RWPE2 (cell line): ENCODE data around the gene SYT9.

Experiments
- ATAC-seq: fragments of 200-7000 bp; cut with Tn5 transposase; 3 replicates; pipeline ENCODE4 v1.9.1; 2021; ENCODE audit warnings: low read depth
- DNase-seq: peaks from one replicate; pipeline ENCODE4 v3.0.0-alpha.2; 2020; ENCODE audit warnings: low spot score
- H3K27ac ChIP-seq: fragments of 450-650 bp; 2 replicates; pipeline ENCODE4 v1.5.1; 2017; ENCODE audit warnings: mild to moderate bottlenecking; ENCODE audit not compliant: poor library complexity, severe bottlenecking
- H3K27me3 ChIP-seq: fragments of 250-450 bp; sonication (Bioruptor Pico); 2 replicates; pipeline ENCODE4 v1.5.1; 2021; ENCODE audit warnings: mild to moderate bottlenecking, moderate library complexity; ENCODE audit not compliant: insufficient read depth, poor library complexity, severe bottlenecking
- H3K36me3 ChIP-seq: fragments of 250-450 bp; sonication (Bioruptor Pico); 2 replicates; pipeline ENCODE4 v1.5.1; 2020; ENCODE audit warnings: low read depth, mild to moderate bottlenecking, moderate library complexity
- H3K4me1 ChIP-seq: fragments of 250-450 bp; sonication (Bioruptor Pico); 2 replicates; pipeline ENCODE4 v1.5.1; 2021; ENCODE audit warnings: mild to moderate bottlenecking, moderate library complexity; ENCODE audit not compliant: insufficient read depth, poor library complexity, severe bottlenecking
- H3K4me3 ChIP-seq: fragments of 250-450 bp; sonication (Bioruptor Pico); 2 replicates; pipeline ENCODE4 v1.5.1; 2021; ENCODE audit warnings: mild to moderate bottlenecking, moderate library complexity; ENCODE audit not compliant: severe bottlenecking
- H3K9me3 ChIP-seq: fragments of 250-450 bp; sonication (Bioruptor Pico); 2 replicates; pipeline ENCODE4 v1.5.1; 2021; ENCODE audit warnings: mild to moderate bottlenecking, moderate library complexity; ENCODE audit not compliant: severe bottlenecking
- TF ChIP-seq, protein P1 (sequence below): fragments of 450-650 bp; IDR thresholded peaks from one replicate; pipeline ENCODE4 v1.5.1; 2017; ENCODE audit warnings: mild to moderate bottlenecking, moderate library complexity; ENCODE audit not compliant: poor library complexity, severe bottlenecking

SYT9 gene

GRCh38 chr11:7256943-7257342 is 5.2 kb downstream of the SYT9 start:
- ATAC-seq = no peak
- Histone ChIP-seq H3K27me3 (peaks cover 40% of the 10 kb centered on the region), H3K9me3 (no peaks in the 10 kb centered on the region), H3K36me3 (no peaks in the 10 kb centered on the region), H3K27ac (no peak overlapping the region), H3K4me3 (no peak overlapping the region), H3K4me1 (no peaks in the 10 kb centered on the region)
- TF ChIP-seq, protein P1, sequence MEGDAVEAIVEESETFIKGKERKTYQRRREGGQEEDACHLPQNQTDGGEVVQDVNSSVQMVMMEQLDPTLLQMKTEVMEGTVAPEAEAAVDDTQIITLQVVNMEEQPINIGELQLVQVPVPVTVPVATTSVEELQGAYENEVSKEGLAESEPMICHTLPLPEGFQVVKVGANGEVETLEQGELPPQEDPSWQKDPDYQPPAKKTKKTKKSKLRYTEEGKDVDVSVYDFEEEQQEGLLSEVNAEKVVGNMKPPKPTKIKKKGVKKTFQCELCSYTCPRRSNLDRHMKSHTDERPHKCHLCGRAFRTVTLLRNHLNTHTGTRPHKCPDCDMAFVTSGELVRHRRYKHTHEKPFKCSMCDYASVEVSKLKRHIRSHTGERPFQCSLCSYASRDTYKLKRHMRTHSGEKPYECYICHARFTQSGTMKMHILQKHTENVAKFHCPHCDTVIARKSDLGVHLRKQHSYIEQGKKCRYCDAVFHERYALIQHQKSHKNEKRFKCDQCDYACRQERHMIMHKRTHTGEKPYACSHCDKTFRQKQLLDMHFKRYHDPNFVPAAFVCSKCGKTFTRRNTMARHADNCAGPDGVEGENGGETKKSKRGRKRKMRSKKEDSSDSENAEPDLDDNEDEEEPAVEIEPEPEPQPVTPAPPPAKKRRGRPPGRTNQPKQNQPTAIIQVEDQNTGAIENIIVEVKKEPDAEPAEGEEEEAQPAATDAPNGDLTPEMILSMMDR = no peak
- DNase-seq = no peak

DNA sequence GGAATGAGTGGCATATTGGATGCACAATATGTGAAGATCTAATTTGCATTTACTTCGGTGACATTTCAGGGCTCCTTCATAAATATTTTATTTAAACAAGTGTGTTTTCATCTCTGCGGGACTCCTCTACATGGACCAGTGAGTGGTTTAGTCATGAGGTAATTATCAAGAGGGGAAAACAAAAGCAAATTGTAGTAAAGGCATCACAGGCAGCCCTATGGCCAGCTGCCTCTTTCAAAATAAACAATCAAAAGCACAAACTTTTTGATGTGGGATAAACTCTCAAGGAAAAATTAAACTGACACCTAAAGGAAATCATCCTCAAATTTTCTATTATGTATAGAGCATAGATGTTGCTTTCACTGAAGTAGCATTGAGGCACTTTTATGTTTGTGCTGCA is 6.0 kb downstream of the SYT9 start:
- ATAC-seq = no peak
- Histone ChIP-seq H3K4me3 (no peak overlapping the region), H3K9me3 (no peaks in the 10 kb centered on the region), H3K36me3 (no peaks in the 10 kb centered on the region), H3K4me1 (no peaks in the 10 kb centered on the region), H3K27ac (no peak overlapping the region), H3K27me3 (peaks cover 32% of the 10 kb centered on the region)
- no peak for DNase-seq
- TF ChIP-seq, protein P1 = no peak

DNA sequence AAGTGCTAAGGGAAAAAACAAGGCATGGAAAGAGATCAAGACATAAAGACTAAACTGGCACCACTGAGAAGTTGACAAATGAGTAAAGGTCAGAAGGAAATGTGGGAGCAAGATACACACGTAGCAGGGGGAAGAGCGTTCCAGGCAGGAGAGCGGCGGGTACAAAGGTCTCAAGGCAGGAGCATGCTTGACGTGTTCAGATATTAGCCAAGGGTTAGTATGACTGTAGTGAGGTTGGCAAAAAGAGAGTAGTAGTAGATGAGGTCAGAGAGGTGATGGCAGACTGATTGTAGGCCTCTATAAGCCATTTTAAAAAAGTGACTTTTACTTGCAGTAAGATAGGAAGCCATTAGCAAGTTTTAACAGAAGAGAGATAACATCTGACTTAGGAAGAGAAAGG is 9.9 kb downstream of the SYT9 start:
- TF ChIP-seq, protein P1 = no peak

DNA sequence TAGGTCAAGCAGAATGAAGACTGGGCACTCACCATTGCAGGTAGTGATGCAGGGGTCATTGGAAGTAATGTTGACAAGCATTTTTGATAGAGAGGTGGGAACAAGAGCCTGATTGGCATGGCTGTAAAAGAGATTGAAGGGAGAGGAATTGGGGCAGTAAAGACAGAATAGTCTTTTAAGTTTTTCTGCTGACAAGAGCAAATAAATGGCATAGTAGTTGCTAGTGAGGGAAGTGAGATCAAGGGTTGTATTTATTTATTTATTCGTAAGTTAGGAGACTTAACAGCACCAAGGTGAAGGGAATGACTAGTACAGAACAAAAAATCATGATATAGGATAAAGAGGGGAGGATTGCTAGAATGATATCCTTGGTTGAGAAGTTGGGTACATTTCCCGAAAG is 11.0 kb downstream of the SYT9 start:
- no peaks in the 10 kb centered on the region for H3K4me1 ChIP-seq
- H3K36me3 ChIP-seq = no peaks in the 10 kb centered on the region
- DNase-seq (no peak), ATAC-seq (no peak)
- H3K4me3 ChIP-seq = no peak overlapping the region
- no peaks in the 10 kb centered on the region for H3K9me3 ChIP-seq
- H3K27me3 ChIP-seq = peaks cover 8% of the 10 kb centered on the region
- TF ChIP-seq, protein P1 = no peak
- no peak overlapping the region for H3K27ac ChIP-seq

More for the DNA sequence above, 9.9 kb downstream of the SYT9 start:
- ATAC-seq = no peak
- no peaks in the 10 kb centered on the region for H3K4me1 ChIP-seq
- no peak overlapping the region for H3K4me3 ChIP-seq
- H3K27ac ChIP-seq = no peak overlapping the region
- no peaks in the 10 kb centered on the region for H3K36me3 ChIP-seq
- H3K9me3 ChIP-seq = no peaks in the 10 kb centered on the region
- no peak for DNase-seq
- H3K27me3 ChIP-seq = peaks cover 11% of the 10 kb centered on the region

DNA sequence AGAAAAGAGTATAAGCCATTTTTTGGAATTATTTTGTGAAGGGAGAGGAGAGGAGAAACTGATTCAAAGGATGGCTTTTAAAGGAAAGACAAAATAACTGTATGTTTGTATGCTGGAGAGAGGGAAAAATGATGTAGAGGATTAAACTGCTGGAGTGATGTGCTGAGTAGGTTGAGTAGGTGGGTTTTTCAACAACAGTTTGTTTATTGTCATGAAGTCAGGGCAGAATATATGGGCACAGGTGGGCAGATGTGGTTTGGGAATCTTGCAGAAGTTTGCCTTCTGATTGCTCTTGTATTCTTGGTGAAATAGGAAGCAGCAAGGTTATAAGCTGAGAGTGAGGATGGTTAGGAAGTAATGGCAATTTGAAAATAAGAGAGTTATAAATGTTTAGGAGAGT is 12.1 kb downstream of the SYT9 start:
- Histone ChIP-seq H3K4me1 (no peaks in the 10 kb centered on the region), H3K27me3 (peaks cover 10% of the 10 kb centered on the region), H3K9me3 (no peaks in the 10 kb centered on the region), H3K4me3 (no peak overlapping the region), H3K36me3 (no peaks in the 10 kb centered on the region), H3K27ac (no peak overlapping the region)
- TF ChIP-seq, protein P1 = no peak
- DNase-seq (no peak), ATAC-seq (no peak)
